ENCODE results near the gene BSG.

DNA sequence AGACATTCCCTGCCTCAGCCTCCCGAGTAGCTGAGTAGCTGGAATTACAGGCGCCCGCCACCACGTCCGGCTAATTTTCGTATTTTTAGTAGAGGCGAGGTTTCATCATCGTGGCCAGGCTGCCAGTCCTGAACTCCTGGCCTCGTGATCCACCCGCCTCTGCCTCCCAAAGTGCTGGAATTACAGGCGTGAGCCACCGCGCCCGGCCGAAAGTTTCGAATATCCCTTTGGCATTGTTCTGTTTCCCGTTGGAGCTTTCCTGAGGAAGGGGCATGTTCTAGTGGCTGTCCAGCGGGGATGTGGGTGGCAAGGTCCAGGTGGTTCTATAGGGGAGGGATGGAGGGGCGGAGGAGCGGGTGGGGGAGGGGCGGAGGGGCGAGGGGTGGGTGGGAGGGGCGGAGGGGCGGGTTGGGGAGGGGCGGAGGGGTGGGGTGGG lies 2.1 kb upstream of the BSG start:
- TF ChIP-seq, protein P1, sequence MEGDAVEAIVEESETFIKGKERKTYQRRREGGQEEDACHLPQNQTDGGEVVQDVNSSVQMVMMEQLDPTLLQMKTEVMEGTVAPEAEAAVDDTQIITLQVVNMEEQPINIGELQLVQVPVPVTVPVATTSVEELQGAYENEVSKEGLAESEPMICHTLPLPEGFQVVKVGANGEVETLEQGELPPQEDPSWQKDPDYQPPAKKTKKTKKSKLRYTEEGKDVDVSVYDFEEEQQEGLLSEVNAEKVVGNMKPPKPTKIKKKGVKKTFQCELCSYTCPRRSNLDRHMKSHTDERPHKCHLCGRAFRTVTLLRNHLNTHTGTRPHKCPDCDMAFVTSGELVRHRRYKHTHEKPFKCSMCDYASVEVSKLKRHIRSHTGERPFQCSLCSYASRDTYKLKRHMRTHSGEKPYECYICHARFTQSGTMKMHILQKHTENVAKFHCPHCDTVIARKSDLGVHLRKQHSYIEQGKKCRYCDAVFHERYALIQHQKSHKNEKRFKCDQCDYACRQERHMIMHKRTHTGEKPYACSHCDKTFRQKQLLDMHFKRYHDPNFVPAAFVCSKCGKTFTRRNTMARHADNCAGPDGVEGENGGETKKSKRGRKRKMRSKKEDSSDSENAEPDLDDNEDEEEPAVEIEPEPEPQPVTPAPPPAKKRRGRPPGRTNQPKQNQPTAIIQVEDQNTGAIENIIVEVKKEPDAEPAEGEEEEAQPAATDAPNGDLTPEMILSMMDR (IDR thresholded peaks at IDR 0.05 in 2 of 3, conservative IDR thresholded peaks at IDR 0.05 in 1 of 3; ENCODE audit: insufficient read depth in 2 of 3, low read depth in 1 of 3, low read length in 3 of 3): no peak
- TF ChIP-seq BHLHE40 (IDR thresholded peaks at IDR 0.05; ENCODE audit: low read length): no peak
- TF ChIP-seq MECOM (CRISPR knock-in tag; IDR thresholded peaks at IDR 0.05): no peak
- no peak for TF ChIP-seq LEF1 (IDR thresholded peaks at IDR 0.05)
- no peak for TF ChIP-seq SRF (CRISPR knock-in tag; IDR thresholded peaks at IDR 0.05)
- no peak for TF ChIP-seq TBP (optimal IDR thresholded peaks at IDR 0.05; ENCODE audit: low read depth, low read length)
- TF ChIP-seq, protein P2, sequence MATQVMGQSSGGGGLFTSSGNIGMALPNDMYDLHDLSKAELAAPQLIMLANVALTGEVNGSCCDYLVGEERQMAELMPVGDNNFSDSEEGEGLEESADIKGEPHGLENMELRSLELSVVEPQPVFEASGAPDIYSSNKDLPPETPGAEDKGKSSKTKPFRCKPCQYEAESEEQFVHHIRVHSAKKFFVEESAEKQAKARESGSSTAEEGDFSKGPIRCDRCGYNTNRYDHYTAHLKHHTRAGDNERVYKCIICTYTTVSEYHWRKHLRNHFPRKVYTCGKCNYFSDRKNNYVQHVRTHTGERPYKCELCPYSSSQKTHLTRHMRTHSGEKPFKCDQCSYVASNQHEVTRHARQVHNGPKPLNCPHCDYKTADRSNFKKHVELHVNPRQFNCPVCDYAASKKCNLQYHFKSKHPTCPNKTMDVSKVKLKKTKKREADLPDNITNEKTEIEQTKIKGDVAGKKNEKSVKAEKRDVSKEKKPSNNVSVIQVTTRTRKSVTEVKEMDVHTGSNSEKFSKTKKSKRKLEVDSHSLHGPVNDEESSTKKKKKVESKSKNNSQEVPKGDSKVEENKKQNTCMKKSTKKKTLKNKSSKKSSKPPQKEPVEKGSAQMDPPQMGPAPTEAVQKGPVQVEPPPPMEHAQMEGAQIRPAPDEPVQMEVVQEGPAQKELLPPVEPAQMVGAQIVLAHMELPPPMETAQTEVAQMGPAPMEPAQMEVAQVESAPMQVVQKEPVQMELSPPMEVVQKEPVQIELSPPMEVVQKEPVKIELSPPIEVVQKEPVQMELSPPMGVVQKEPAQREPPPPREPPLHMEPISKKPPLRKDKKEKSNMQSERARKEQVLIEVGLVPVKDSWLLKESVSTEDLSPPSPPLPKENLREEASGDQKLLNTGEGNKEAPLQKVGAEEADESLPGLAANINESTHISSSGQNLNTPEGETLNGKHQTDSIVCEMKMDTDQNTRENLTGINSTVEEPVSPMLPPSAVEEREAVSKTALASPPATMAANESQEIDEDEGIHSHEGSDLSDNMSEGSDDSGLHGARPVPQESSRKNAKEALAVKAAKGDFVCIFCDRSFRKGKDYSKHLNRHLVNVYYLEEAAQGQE (IDR thresholded peaks at IDR 0.05; ENCODE audit: borderline replicate concordance): no peak
- TF ChIP-seq, protein P2 (CRISPR knock-in tag; IDR thresholded peaks at IDR 0.05; ENCODE audit: low read depth): no peak
- no peak for TF ChIP-seq DNMT1 (IDR thresholded peaks at IDR 0.05)
- no peak for TF ChIP-seq HOXB6 (CRISPR knock-in tag; IDR thresholded peaks at IDR 0.05; ENCODE audit: borderline replicate concordance)
- TF ChIP-seq TBL1XR1 (IDR thresholded peaks at IDR 0.05; ENCODE audit: low read length in 2 of 2): no peak
- no peak for TF ChIP-seq ZNF316 (IDR thresholded peaks at IDR 0.05)
- no peak for TF ChIP-seq RCOR1 (IDR thresholded peaks at IDR 0.05; ENCODE audit: borderline replicate concordance in 1 of 2, low read depth in 2 of 2, low read length in 2 of 2)
- TF ChIP-seq, protein P3, sequence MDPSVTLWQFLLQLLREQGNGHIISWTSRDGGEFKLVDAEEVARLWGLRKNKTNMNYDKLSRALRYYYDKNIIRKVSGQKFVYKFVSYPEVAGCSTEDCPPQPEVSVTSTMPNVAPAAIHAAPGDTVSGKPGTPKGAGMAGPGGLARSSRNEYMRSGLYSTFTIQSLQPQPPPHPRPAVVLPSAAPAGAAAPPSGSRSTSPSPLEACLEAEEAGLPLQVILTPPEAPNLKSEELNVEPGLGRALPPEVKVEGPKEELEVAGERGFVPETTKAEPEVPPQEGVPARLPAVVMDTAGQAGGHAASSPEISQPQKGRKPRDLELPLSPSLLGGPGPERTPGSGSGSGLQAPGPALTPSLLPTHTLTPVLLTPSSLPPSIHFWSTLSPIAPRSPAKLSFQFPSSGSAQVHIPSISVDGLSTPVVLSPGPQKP (CRISPR knock-in tag; IDR thresholded peaks at IDR 0.05): no peak
